Measurements from ENCODE around the gene BAIAP2L1.

Gene BAIAP2L1

DNA sequence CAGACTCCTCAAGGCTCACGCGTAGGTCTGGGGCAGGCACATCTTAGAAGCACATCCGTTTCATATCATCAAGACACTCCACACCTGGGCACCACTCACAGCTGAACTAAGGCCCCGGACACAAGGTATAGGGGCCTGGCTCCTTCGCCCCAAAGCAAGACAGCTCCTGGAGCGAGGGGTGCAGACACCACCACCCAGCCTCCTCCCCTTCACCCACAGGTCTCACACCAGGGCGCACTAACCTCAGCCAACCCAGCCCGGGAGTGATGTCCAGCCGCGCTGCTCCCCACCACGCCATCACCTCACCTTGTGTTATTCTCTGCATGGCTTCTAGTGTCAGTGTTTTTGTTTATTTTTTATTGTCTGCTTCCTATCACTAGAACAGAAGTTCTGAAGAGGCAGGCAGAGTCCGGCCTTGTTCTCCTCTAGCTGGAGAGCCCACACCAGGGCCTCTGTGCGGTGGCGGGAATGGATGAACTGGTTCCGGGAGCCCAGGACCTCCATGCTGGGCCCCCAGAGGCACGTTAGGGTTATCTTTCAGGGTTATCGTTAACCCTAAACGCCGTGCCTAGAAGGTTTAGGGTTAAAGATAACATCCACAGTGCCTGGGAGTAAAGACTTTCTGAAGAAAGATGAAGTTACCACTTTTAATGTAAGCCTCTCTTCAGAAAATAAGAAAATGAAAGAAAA, 97.6 kb downstream of the BAIAP2L1 start:
- no peak for TF ChIP-seq CTCF (IDR thresholded peaks at IDR 0.05; ENCODE audit: low read depth, low read length, missing control alignments)
- H3K4me3 ChIP-seq (replicated peaks; ENCODE audit: low read depth, low read length), result no peak overlapping the region
- no peak for DNase-seq (ENCODE audit: extremely low read depth, low read depth)

- no peak for DNase-seq (ENCODE audit: extremely low read depth, low read depth)
- no peak for TF ChIP-seq CTCF (IDR thresholded peaks at IDR 0.05; ENCODE audit: low read depth, low read length, missing control alignments)
- no peak overlapping the region for H3K4me3 ChIP-seq (replicated peaks; ENCODE audit: low read depth, low read length)
Measured at GRCh38 chr7:98301693-98302470, 99.0 kb downstream of the BAIAP2L1 start.

- TF ChIP-seq CTCF (IDR thresholded peaks at IDR 0.05; ENCODE audit: low read depth, low read length, missing control alignments), result no peak
- no peak for DNase-seq (ENCODE audit: extremely low read depth, low read depth)
- no peak overlapping the region for H3K4me3 ChIP-seq (replicated peaks; ENCODE audit: low read depth, low read length)
Measured at GRCh38 chr7:98300595-98301372, 100.1 kb downstream of the BAIAP2L1 start.

- no peak overlapping the region for H3K4me3 ChIP-seq (replicated peaks; ENCODE audit: low read depth, low read length)
- DNase-seq (ENCODE audit: extremely low read depth, low read depth), result no peak
- no peak for TF ChIP-seq CTCF (IDR thresholded peaks at IDR 0.05; ENCODE audit: low read depth, low read length, missing control alignments)
Measured at GRCh38 chr7:98297626-98298286, 103.1 kb downstream of the BAIAP2L1 start.

- no peak for DNase-seq (ENCODE audit: extremely low read depth, low read depth)
- H3K4me3 ChIP-seq (replicated peaks; ENCODE audit: low read depth, low read length), result no peak overlapping the region
- no peak for TF ChIP-seq CTCF (IDR thresholded peaks at IDR 0.05; ENCODE audit: low read depth, low read length, missing control alignments)
Measured at GRCh38 chr7:98296833-98297232, 104.1 kb downstream of the BAIAP2L1 start.

- TF ChIP-seq CTCF (IDR thresholded peaks at IDR 0.05; ENCODE audit: low read depth, low read length, missing control alignments), result no peak
- no peak for DNase-seq (ENCODE audit: extremely low read depth, low read depth)
- H3K4me3 ChIP-seq (replicated peaks; ENCODE audit: low read depth, low read length), result no peak overlapping the region
Measured at GRCh38 chr7:98295467-98296192, 105.3 kb downstream of the BAIAP2L1 start.

Data from HFF-Myc (cell line).